Keratinocyte (primary cell): ENCODE measurements around the gene HMG20A.

ENCODE experiments used
- EZH2 ChIP-seq: IDR thresholded peaks from one replicate; pipeline ENCODE4 v1.6.1; 2012; ENCODE audit warnings: inconsistent platforms, mild to moderate bottlenecking, low read length, moderate library complexity
- TF ChIP-seq, protein P1 (sequence below), 3 experiments: IDR thresholded peaks in 1 of 3; conservative IDR thresholded peaks in 1 of 3; optimal IDR thresholded peaks in 1 of 3; 2 replicates in 2 of 3; 3 replicates in 1 of 3; pipeline versions ENCODE3 to v1.5.1; 2011; ENCODE audit warnings: low read length in 3 of 3, mild to moderate bottlenecking in 3 of 3, moderate library complexity in 2 of 3, control low read depth in 1 of 3, inconsistent platforms in 1 of 3; ENCODE audit not compliant: insufficient read depth in 2 of 3; ENCODE audit errors: extremely low read depth in 1 of 3

DNA sequence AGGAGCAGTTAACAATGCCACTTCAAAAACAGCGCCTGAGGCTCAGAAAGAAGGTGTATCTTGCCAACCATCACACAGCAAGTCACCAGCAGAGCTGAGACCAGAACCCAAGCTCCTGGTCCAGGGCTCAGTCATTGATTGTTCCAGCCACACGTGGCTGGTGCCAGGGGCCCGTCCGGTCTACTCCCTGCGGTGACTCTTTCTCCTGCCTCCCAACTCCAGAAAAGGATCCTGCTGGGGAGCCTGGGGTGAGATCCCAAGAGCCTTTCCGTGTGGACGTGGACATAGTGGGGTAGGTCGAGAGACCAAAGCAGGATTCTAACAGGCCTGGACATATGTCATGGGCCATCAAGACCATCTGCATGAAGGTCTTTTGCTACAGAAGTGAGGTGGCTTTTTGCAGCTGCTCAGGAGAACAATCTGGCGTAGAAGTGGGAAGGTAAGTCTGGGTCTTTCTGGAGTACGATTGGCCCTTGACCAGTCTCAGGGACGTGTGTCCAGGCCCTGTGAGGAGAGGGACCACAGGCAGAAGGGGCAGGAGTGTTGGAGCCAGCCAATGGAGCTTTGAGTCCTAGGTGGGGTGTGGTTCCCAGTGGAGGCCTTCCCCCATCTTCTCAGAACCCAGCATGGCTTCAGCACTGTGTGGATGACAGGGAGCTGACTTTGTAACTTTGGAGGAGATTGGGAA, 105.4 kb downstream of the HMG20A start:
- TF ChIP-seq, protein P1, sequence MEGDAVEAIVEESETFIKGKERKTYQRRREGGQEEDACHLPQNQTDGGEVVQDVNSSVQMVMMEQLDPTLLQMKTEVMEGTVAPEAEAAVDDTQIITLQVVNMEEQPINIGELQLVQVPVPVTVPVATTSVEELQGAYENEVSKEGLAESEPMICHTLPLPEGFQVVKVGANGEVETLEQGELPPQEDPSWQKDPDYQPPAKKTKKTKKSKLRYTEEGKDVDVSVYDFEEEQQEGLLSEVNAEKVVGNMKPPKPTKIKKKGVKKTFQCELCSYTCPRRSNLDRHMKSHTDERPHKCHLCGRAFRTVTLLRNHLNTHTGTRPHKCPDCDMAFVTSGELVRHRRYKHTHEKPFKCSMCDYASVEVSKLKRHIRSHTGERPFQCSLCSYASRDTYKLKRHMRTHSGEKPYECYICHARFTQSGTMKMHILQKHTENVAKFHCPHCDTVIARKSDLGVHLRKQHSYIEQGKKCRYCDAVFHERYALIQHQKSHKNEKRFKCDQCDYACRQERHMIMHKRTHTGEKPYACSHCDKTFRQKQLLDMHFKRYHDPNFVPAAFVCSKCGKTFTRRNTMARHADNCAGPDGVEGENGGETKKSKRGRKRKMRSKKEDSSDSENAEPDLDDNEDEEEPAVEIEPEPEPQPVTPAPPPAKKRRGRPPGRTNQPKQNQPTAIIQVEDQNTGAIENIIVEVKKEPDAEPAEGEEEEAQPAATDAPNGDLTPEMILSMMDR (optimal IDR thresholded peaks at IDR 0.05 in 1 of 3, IDR thresholded peaks at IDR 0.05 in 1 of 3, conservative IDR thresholded peaks at IDR 0.05 in 1 of 3; ENCODE audit: extremely low read depth in 1 of 3, insufficient read depth in 2 of 3, low read length in 3 of 3): no peak
- no peak for TF ChIP-seq EZH2
